DND-41 (cell line): ENCODE data around the gene DPF3.

Experiments
- ATAC-seq: fragments of 200-7000 bp; cut with Tn5 transposase; 3 replicates; pipeline ENCODE4 v1.9.1; 2021; ENCODE audit warnings: low read depth; ENCODE audit not compliant: insufficient read depth
- DNase-seq: peaks from one replicate; pipeline ENCODE4 v3.0.0-alpha.2; 2020
- H2AFZ ChIP-seq: 2 replicates; pipeline ENCODE4 v1.6.0; 2012; ENCODE audit warnings: low read depth, low read length
- H3K27ac ChIP-seq: 2 replicates; pipeline ENCODE4 v1.5.1; 2012; ENCODE audit warnings: low read length, inconsistent platforms
- H3K27me3 ChIP-seq: fragments of 200-600 bp; sonication (generic); 2 replicates; pipeline ENCODE4 v1.6.0; 2012; ENCODE audit warnings: low read length, mild to moderate bottlenecking, inconsistent platforms; ENCODE audit not compliant: insufficient read depth, poor library complexity
- H3K36me3 ChIP-seq: 2 replicates; pipeline ENCODE4 v1.5.1; 2012; ENCODE audit warnings: low read length, inconsistent platforms; ENCODE audit not compliant: insufficient read depth
- H3K4me1 ChIP-seq: 2 replicates; pipeline ENCODE4 v1.5.1; 2012; ENCODE audit warnings: mild to moderate bottlenecking, low read length; ENCODE audit not compliant: insufficient read depth
- H3K4me2 ChIP-seq: 2 replicates; pipeline ENCODE4 v1.6.0; 2012; ENCODE audit warnings: mild to moderate bottlenecking, moderate library complexity, low read length, inconsistent platforms; ENCODE audit not compliant: insufficient read depth
- H3K4me3 ChIP-seq, 2 experiments: fragments of 200-600 bp in 1 of 2; shearing (Covaris generic) in 1 of 2; 2 replicates each; pipeline ENCODE4 v1.5.1; 2012 to 2016; ENCODE audit warnings: inconsistent platforms in 2 of 2, low read length in 2 of 2, mild to moderate bottlenecking in 2 of 2, low read depth in 1 of 2, moderate library complexity in 1 of 2
- H3K79me2 ChIP-seq: 2 replicates; pipeline ENCODE4 v1.6.0; 2012; ENCODE audit warnings: low read length, inconsistent platforms; ENCODE audit not compliant: insufficient read depth
- H3K9ac ChIP-seq: 2 replicates; pipeline ENCODE4 v1.6.0; 2012; ENCODE audit warnings: low read depth, mild to moderate bottlenecking, inconsistent platforms, low read length, moderate library complexity
- H3K9me3 ChIP-seq: 2 replicates; pipeline ENCODE4 v1.5.1; 2012; ENCODE audit warnings: low read length, moderate library complexity, mild to moderate bottlenecking, inconsistent platforms; ENCODE audit not compliant: insufficient read depth, severe bottlenecking
- H4K20me1 ChIP-seq: 2 replicates; pipeline ENCODE4 v1.6.0; 2012; ENCODE audit warnings: low read length; ENCODE audit not compliant: insufficient read depth
- CTCF ChIP-seq: IDR thresholded peaks from 2 replicates; pipeline ENCODE4 v1.5.1; 2012; ENCODE audit warnings: borderline replicate concordance, low read length, moderate library complexity, mild to moderate bottlenecking; ENCODE audit not compliant: poor library complexity, severe bottlenecking; ENCODE audit errors: extremely low read depth
- EZH2 ChIP-seq: IDR thresholded peaks from 3 replicates; pipeline ENCODE4 v1.6.1; 2012; ENCODE audit warnings: borderline replicate concordance, low read depth, mild to moderate bottlenecking, moderate library complexity, low read length, inconsistent platforms; ENCODE audit not compliant: severe bottlenecking

DPF3 gene

GRCh38 chr14:72722201-72722785, 171.6 kb downstream of the DPF3 start:
- Histone ChIP-seq H4K20me1 (no peaks in the 10 kb centered on the region), H3K4me2 (no peak overlapping the region), H3K4me1 (no peaks in the 10 kb centered on the region), H3K36me3 (no peaks in the 10 kb centered on the region), H2AFZ (no peak overlapping the region), H3K27ac (no peak overlapping the region), H3K27me3 (no peaks in the 10 kb centered on the region), H3K9me3 (no peaks in the 10 kb centered on the region), H3K4me3 (no peak overlapping the region), H3K79me2 (no peaks in the 10 kb centered on the region), H3K9ac (no peak overlapping the region)
- ATAC-seq (no peak), DNase-seq (no peak)
- TF ChIP-seq CTCF, result no peak
- TF ChIP-seq EZH2, result no peak

- Histone ChIP-seq H3K4me3 (no peak overlapping the region), H2AFZ (no peak overlapping the region), H3K9ac (no peak overlapping the region), H3K4me1 (no peaks in the 10 kb centered on the region), H3K9me3 (no peaks in the 10 kb centered on the region), H3K27me3 (no peaks in the 10 kb centered on the region), H4K20me1 (no peaks in the 10 kb centered on the region), H3K79me2 (no peaks in the 10 kb centered on the region), H3K4me2 (no peak overlapping the region), H3K27ac (no peak overlapping the region), H3K36me3 (no peaks in the 10 kb centered on the region)
- ATAC-seq, result no peak
- no peak for DNase-seq
- TF ChIP-seq CTCF (no peak), EZH2 (no peak)
These were observed 172.8 kb downstream of the DPF3 start for GRCh38 chr14:72721083-72721482.

- Histone ChIP-seq H3K4me1 (no peaks in the 10 kb centered on the region), H3K27ac (no peak overlapping the region), H3K36me3 (no peaks in the 10 kb centered on the region), H3K27me3 (no peaks in the 10 kb centered on the region), H3K9me3 (no peaks in the 10 kb centered on the region), H3K4me2 (no peak overlapping the region), H3K9ac (no peak overlapping the region), H2AFZ (no peak overlapping the region), H4K20me1 (no peaks in the 10 kb centered on the region), H3K4me3 (no peak overlapping the region), H3K79me2 (no peaks in the 10 kb centered on the region)
- TF ChIP-seq EZH2, result no peak
- no peak for TF ChIP-seq CTCF
- no peak for DNase-seq
- no peak for ATAC-seq
These were observed 176.7 kb downstream of the DPF3 start for GRCh38 chr14:72717220-72717619.

GRCh38 chr14:72716476-72716875, 177.4 kb downstream of the DPF3 start:
- Histone ChIP-seq H4K20me1 (no peaks in the 10 kb centered on the region), H3K27me3 (no peaks in the 10 kb centered on the region), H3K27ac (no peak overlapping the region), H2AFZ (no peak overlapping the region), H3K9me3 (no peaks in the 10 kb centered on the region), H3K4me1 (no peaks in the 10 kb centered on the region), H3K79me2 (no peaks in the 10 kb centered on the region), H3K4me2 (no peak overlapping the region), H3K4me3 (no peak overlapping the region), H3K36me3 (no peaks in the 10 kb centered on the region), H3K9ac (no peak overlapping the region)
- ATAC-seq (no peak), DNase-seq (no peak)
- TF ChIP-seq CTCF (no peak), EZH2 (no peak)
